ENCODE measurements around the gene PLXNA4.

The PLXNA4 gene

DNA sequence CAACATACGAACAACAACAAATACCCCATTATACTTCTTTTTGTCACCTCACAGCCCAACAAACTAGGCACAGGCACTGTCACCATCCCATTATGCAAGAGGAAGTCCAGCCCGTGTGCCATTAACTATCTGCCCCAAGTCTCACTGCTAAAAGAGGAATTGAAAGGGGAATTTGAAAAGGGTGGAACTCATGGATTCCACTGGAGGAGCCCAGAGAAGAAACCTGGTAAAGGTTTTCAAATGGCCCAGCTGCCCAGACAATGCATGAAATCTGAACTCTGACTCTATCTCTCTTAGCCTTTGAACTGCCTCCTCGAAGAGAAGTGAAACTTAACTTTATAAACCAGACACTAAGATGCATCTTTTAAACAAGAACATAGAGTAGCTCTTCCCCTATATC is 130.0 kb downstream of the PLXNA4 start:
- TF ChIP-seq GABPA (IDR thresholded peaks at IDR 0.05; ENCODE audit: low read depth) (no peak), POLR2AphosphoS5 (IDR thresholded peaks at IDR 0.05; ENCODE audit: low read depth) (no peak), SPI1 (IDR thresholded peaks at IDR 0.05; ENCODE audit: borderline replicate concordance, low read depth) (no peak)
- TF ChIP-seq, protein P1, sequence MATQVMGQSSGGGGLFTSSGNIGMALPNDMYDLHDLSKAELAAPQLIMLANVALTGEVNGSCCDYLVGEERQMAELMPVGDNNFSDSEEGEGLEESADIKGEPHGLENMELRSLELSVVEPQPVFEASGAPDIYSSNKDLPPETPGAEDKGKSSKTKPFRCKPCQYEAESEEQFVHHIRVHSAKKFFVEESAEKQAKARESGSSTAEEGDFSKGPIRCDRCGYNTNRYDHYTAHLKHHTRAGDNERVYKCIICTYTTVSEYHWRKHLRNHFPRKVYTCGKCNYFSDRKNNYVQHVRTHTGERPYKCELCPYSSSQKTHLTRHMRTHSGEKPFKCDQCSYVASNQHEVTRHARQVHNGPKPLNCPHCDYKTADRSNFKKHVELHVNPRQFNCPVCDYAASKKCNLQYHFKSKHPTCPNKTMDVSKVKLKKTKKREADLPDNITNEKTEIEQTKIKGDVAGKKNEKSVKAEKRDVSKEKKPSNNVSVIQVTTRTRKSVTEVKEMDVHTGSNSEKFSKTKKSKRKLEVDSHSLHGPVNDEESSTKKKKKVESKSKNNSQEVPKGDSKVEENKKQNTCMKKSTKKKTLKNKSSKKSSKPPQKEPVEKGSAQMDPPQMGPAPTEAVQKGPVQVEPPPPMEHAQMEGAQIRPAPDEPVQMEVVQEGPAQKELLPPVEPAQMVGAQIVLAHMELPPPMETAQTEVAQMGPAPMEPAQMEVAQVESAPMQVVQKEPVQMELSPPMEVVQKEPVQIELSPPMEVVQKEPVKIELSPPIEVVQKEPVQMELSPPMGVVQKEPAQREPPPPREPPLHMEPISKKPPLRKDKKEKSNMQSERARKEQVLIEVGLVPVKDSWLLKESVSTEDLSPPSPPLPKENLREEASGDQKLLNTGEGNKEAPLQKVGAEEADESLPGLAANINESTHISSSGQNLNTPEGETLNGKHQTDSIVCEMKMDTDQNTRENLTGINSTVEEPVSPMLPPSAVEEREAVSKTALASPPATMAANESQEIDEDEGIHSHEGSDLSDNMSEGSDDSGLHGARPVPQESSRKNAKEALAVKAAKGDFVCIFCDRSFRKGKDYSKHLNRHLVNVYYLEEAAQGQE (IDR thresholded peaks at IDR 0.05; ENCODE audit: insufficient replicate concordance, low read depth): no peak
- TF ChIP-seq, protein P2, sequence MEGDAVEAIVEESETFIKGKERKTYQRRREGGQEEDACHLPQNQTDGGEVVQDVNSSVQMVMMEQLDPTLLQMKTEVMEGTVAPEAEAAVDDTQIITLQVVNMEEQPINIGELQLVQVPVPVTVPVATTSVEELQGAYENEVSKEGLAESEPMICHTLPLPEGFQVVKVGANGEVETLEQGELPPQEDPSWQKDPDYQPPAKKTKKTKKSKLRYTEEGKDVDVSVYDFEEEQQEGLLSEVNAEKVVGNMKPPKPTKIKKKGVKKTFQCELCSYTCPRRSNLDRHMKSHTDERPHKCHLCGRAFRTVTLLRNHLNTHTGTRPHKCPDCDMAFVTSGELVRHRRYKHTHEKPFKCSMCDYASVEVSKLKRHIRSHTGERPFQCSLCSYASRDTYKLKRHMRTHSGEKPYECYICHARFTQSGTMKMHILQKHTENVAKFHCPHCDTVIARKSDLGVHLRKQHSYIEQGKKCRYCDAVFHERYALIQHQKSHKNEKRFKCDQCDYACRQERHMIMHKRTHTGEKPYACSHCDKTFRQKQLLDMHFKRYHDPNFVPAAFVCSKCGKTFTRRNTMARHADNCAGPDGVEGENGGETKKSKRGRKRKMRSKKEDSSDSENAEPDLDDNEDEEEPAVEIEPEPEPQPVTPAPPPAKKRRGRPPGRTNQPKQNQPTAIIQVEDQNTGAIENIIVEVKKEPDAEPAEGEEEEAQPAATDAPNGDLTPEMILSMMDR (IDR thresholded peaks at IDR 0.05; ENCODE audit: insufficient read depth, low read length): no peak
- Histone ChIP-seq H3K27me3 (ENCODE audit: insufficient read depth, poor library complexity, severe bottlenecking) (no peaks in the 10 kb centered on the region), H3K4me3 (replicated peaks; ENCODE audit: insufficient read depth, low read length) (no peak overlapping the region), H3K27ac (replicated peaks) (no peak overlapping the region)
- no peak for DNase-seq (ENCODE audit: low read depth in 1 of 2, low spot score in 1 of 2)

DNA sequence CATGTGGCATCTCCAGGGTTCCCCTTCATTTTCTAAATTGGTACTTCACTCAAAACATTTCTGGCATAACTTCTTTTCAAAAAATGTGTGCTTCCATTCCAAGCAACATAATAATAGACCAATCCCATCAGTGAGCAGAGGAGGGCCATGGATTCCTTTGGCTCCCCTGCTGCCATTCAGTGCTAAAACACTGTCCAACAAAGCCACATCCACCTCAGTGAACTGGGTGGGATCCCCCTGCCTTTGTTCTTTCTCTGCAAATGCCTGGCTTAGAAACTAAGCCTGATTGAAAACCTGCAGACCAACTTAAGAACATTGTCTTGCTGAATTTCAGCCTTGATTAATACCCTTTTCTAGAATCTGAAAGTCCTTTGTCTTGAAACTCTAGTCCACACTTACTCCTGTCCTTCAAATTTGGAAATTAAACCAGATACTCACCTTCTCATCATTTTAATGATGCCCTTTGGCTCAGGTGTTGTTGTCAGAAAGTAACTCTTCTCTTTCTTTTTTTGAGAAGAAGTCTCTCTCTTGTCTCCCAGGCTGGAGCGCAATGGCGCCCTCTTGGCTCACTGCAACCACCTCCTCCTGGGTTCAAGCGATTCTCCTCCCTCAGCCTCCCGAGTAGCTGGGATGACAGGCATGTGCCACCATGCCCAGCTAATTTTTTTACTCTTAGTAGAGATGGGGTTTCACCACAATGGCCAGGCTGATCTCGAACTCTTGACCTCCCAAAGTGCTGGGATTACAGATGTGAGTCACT is 132.3 kb downstream of the PLXNA4 start:
- no peak overlapping the region for H3K27ac ChIP-seq (replicated peaks)
- H3K27me3 ChIP-seq (ENCODE audit: insufficient read depth, poor library complexity, severe bottlenecking): peaks cover 2% of the 10 kb centered on the region
- TF ChIP-seq, protein P2 (IDR thresholded peaks at IDR 0.05; ENCODE audit: insufficient read depth, low read length): no peak
- TF ChIP-seq SPI1 (IDR thresholded peaks at IDR 0.05; ENCODE audit: borderline replicate concordance, low read depth): no peak
- TF ChIP-seq, protein P1 (IDR thresholded peaks at IDR 0.05; ENCODE audit: insufficient replicate concordance, low read depth): no peak
- TF ChIP-seq POLR2AphosphoS5 (IDR thresholded peaks at IDR 0.05; ENCODE audit: low read depth): no peak
- no peak for DNase-seq (ENCODE audit: low read depth in 1 of 2, low spot score in 1 of 2)
- no peak overlapping the region for H3K4me3 ChIP-seq (replicated peaks; ENCODE audit: insufficient read depth, low read length)

DNA sequence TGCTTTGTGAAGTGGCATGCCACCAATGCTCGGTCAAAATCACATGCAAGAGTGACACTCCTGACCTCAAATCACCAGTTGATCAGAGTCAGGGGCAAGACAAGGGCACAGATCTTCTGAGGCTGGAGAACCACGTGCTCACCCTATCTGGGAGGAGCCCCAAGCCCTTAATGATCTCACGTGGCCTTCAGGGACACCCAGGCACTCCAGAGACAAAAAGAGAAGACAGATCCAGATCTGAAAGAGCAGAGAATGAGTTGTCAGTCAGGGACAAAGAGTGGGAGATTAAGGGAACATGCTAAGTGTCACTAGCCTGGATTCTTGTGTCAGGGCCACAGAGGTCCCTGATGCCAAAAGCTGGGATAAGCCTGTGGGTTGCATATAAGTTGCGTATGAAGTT is 134.3 kb downstream of the PLXNA4 start:
- TF ChIP-seq, protein P2 (IDR thresholded peaks at IDR 0.05; ENCODE audit: insufficient read depth, low read length): no peak
- no peak for TF ChIP-seq GABPA (IDR thresholded peaks at IDR 0.05; ENCODE audit: low read depth)
- no peak for TF ChIP-seq POLR2AphosphoS5 (IDR thresholded peaks at IDR 0.05; ENCODE audit: low read depth)
- no peak for TF ChIP-seq SPI1 (IDR thresholded peaks at IDR 0.05; ENCODE audit: borderline replicate concordance, low read depth)
- TF ChIP-seq, protein P1 (IDR thresholded peaks at IDR 0.05; ENCODE audit: insufficient replicate concordance, low read depth): no peak
- Histone ChIP-seq H3K27me3 (ENCODE audit: insufficient read depth, poor library complexity, severe bottlenecking) (peaks cover 2% of the 10 kb centered on the region), H3K27ac (replicated peaks) (no peak overlapping the region), H3K4me3 (replicated peaks; ENCODE audit: insufficient read depth, low read length) (no peak overlapping the region)
- DNase-seq (ENCODE audit: low read depth in 1 of 2, low spot score in 1 of 2): no peak
